ENCODE measurements around the gene PPHLN1.

GRCh38 chr12:42475106-42475505 is 149.1 kb downstream of the PPHLN1 start:
- TF ChIP-seq CTCF (IDR thresholded peaks at IDR 0.05) (no peak), EZH2 (IDR thresholded peaks at IDR 0.05; ENCODE audit: borderline replicate concordance, insufficient read depth, low read depth, low read length, poor library complexity, severe bottlenecking) (no peak)

Data from B cell (primary cell).